SIG-M5 treated with dmso at 0.1 percent for 504 hours (cell line): Measurements from ENCODE around the gene SEC22B.
"Not testable (repeated sequence)": the region's sequence is repeated elsewhere in the genome, so short reads cannot be mapped to it uniquely, and the experiment has no call there.

Source experiments
- DNase-seq: peaks from one replicate; lab custom pipeline; 2025; ENCODE audit not compliant: unreplicated experiment; lab: John Stamatoyannopoulos, UW

The SEC22B gene

GRCh38 chr1:120117371-120118177 lies 58.7 kb downstream of the SEC22B start:
- DNase-seq = peak; percentile 33

DNA sequence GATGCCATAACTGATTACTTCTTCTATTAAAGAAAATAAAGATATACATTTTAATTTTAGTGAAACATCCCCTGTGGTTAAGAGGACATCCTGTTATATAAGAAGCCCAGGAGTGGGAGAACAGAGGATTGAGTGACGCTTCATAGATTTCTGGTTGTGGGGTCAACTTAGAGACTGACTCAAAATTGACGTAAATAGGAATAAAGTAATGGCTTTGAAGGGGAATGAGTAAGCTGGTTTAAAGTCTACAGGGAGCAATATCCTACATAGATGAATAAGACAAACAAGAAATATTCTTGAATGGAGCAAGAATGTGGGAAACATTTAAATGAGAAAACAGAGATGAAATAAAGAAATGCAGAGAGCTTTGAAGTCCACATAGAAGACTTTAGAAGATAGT lies 60.2 kb downstream of the SEC22B start:
- DNase-seq = not testable (repeated sequence)

- DNase-seq = not testable (repeated sequence)
These were observed 63.2 kb downstream of the SEC22B start for GRCh38 chr1:120113134-120113533.

- DNase-seq = not testable (repeated sequence)
These were observed 64.1 kb downstream of the SEC22B start for GRCh38 chr1:120112212-120112611.

- not testable (repeated sequence) for DNase-seq
These were observed 64.5 kb downstream of the SEC22B start for GRCh38 chr1:120111771-120112170.

DNA sequence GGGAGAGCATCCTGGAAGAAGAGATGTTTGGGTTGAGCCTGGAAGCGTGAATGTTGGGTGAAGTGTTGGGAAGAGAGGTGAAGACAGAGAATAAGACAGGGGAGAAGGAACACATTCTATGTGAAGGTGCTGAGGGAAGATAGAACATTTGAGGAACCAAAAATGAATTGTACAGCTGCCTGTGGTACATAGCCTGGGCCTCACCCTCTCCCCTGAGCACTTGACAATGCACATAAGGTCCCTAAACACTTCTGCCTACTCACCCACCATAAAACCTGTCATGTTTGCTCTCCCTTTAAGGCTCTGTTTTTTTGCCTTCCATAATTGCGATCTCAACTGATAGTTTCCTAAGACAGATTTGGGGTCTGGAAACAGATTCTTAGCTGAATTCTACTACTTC lies 65.3 kb downstream of the SEC22B start:
- not testable (repeated sequence) for DNase-seq

DNA sequence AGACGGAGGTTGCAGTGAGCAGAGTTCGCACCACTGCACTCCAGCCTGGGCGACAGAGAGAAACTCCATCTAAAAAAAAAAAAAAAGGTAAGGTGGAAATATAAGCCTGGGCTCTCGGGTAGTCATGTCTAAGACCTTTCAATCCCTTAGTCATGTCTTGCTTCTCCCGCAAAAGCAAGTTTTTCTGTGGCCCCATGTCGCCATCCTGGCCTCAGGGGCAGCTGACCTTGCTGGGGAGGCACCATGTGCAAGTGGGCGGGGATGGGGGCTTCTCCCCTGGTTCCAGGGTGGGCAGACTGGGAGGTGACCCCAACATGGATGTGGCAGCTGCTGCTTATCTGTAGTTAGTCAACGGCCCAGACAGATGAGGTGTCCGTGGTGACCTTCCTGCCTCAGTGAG lies 66.7 kb downstream of the SEC22B start:
- DNase-seq = not testable (repeated sequence)

DNA sequence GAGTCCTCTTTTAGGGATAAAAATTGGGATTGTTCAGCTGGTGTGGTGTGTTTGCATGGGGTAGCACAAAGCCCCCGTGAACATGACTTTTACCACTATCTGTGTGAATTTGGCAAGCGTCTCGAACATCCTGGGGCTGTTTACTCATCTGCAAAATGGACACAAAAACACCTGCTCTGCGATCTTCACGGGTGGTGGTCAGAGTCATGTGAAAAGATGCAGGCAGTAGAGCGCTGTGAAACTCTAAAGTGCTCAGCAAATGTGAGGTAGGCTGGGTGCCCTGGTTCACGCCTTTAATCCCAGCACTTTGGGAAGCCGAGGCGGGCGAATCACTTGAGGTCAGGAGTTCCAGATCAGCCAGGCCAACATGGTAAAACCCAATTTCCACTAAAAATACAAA lies 67.1 kb downstream of the SEC22B start:
- not testable (repeated sequence) for DNase-seq

DNA sequence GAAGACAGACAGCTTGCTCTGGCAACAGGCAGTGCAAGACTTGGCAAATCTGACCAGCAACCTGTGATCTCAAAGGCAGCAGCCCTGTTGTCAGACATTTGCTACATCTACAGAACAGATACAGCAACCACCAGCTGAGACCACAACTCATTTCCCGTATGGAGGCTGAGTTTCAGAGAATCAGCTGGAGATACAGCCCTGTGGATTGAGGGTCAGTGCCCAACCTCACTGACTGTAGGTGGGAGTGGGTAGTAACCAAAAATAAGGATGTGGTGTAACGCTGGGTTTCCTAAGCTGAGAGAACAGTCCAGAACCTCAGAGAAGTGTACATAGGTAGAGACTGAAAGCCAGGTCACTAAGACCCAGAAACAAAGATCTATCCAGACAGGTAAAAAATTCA lies 71.0 kb downstream of the SEC22B start:
- not testable (repeated sequence) for DNase-seq

DNA sequence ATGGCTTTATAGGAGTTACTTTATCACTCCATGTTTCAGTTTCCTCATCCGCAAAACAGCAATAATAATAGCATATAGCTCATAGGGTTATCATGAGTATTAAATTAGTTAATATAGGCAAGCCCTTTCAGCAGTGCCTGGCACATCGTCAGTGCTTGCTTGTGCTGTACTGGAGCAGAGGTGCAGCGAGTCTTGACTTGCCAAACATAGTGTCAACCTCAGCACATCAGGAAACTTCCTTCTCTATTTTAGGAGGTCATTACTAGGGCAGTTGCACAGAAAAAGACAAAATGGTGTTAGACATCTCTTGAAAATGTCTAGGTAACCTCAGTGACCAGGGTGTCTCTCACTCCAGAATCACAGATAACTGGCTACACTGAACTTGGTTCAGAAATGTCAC lies 72.6 kb downstream of the SEC22B start:
- not testable (repeated sequence) for DNase-seq

- not testable (repeated sequence) for DNase-seq
These were observed 74.7 kb downstream of the SEC22B start for GRCh38 chr1:120101593-120101992.
